GM19099 (cell line): ENCODE results near the gene CHST15.

Source experiments
- POLR2A ChIP-seq: IDR thresholded peaks from 3 replicates; pipeline ENCODE4 v1.6.1; 2011; ENCODE audit warnings: low read depth; ENCODE audit not compliant: insufficient read length; ENCODE audit errors: extremely low read depth

Gene CHST15

GRCh38 chr10:124092250-124092859 is 1.0 kb downstream of the CHST15 start:
- no peak for TF ChIP-seq POLR2A

- TF ChIP-seq POLR2A, result no peak
Observed at GRCh38 chr10:124091646-124092249, 1.6 kb downstream of the CHST15 start.

- TF ChIP-seq POLR2A, result no peak
Observed at GRCh38 chr10:124090601-124091209, 2.7 kb downstream of the CHST15 start.

GRCh38 chr10:124089859-124090258 is 3.5 kb downstream of the CHST15 start:
- TF ChIP-seq POLR2A, result no peak

- TF ChIP-seq POLR2A, result no peak
Observed at GRCh38 chr10:124088915-124089314, 4.5 kb downstream of the CHST15 start.

GRCh38 chr10:124087672-124088634 is 5.4 kb downstream of the CHST15 start:
- no peak for TF ChIP-seq POLR2A

- TF ChIP-seq POLR2A, result no peak
Observed at GRCh38 chr10:124086787-124087671, 6.4 kb downstream of the CHST15 start.

GRCh38 chr10:124086097-124086710 is 7.2 kb downstream of the CHST15 start:
- TF ChIP-seq POLR2A, result no peak

GRCh38 chr10:124085680-124086079 is 7.7 kb downstream of the CHST15 start:
- no peak for TF ChIP-seq POLR2A

GRCh38 chr10:124084708-124085107 is 8.7 kb downstream of the CHST15 start:
- no peak for TF ChIP-seq POLR2A

GRCh38 chr10:124083740-124084397 is 9.5 kb downstream of the CHST15 start:
- no peak for TF ChIP-seq POLR2A

GRCh38 chr10:124083047-124083739 is 10.2 kb downstream of the CHST15 start:
- no peak for TF ChIP-seq POLR2A

GRCh38 chr10:124082555-124082954 is 10.8 kb downstream of the CHST15 start:
- no peak for TF ChIP-seq POLR2A
